ENCODE data around the gene ANKK1.

GRCh38 chr11:113398669-113399430 lies 11.3 kb downstream of the ANKK1 start:
- TF ChIP-seq CTCF (IDR thresholded peaks at IDR 0.05; ENCODE audit: insufficient read depth, low read depth, low read length), result no peak
- no peak for TF ChIP-seq EZH2 (IDR thresholded peaks at IDR 0.05; ENCODE audit: insufficient read depth, low read length)
